Measurements from ENCODE around the gene PRR33.

PRR33 gene

DNA sequence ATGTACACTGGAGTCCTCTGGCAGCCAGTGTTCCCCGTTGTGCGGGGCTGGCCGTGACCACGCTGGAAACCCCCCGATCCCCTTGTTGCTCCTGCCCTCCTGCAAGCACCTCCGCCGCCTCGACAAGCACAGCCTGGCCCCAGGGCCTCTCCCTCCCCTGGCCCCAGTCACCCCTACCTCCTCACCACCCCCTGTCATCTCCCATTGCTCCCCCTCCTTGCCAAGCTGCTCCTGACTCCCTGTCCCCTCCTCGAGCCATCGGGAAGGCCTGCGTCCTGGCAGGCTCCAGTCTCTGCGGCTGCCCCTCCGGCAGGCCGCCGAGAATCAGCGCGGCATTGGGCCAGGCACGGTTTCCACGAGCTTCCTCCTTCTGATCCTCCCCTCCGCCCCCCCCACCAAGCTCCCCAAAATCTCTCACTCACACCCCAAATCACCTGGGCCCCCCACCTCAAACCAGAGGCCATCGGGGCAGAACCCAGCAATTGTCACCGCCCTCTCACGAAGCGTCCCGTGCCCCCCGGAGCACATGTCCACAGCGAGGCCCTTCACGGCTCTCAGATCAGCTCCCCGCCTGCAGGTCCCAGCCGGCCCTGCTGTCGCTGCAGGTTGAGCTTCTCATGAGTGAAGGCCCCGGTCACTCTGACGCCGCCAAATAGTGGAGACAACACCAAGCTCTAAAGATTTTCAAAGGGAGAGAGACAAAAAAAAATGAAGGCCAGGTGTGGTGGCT is 44.5 kb downstream of the PRR33 start:
- H3K4me1 Mint-ChIP-seq, result peaks cover 78% of the 10 kb centered on the region
- H3K27ac Mint-ChIP-seq, result peak overlapping the region; percentile 77
- no peaks in the 10 kb centered on the region for H3K36me3 Mint-ChIP-seq
- H3K4me3 Mint-ChIP-seq, result no peak overlapping the region
- H3K9me3 Mint-ChIP-seq, result no peaks in the 10 kb centered on the region
- no peaks in the 10 kb centered on the region for H3K27me3 Mint-ChIP-seq

DNA sequence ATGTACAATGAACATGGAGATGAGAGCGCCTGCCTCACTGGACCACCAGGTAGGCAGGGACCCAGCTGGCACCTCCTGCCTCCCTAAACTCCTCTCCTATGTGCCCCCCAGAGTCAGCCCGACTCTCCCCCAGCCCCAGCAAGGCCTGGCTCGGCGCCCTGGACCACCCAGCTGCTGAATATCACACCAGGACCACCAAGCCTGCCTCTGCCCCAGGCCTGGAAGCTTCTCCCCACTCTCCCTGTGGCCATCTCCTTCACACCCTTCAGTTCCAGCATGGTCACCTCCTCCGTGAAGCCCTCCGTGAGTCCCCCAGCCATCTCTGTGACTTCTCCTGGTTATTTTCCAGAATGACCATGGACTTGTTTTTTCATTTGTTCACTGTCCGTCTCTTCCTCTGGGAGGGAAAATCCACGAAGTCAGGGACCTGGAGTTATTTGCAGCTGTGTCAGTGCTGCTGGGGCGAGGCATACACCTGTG is 45.2 kb downstream of the PRR33 start:
- Mint-ChIP-seq H3K4me3 (peak overlapping the region; percentile 51), H3K4me1 (peaks cover 74% of the 10 kb centered on the region)

DNA sequence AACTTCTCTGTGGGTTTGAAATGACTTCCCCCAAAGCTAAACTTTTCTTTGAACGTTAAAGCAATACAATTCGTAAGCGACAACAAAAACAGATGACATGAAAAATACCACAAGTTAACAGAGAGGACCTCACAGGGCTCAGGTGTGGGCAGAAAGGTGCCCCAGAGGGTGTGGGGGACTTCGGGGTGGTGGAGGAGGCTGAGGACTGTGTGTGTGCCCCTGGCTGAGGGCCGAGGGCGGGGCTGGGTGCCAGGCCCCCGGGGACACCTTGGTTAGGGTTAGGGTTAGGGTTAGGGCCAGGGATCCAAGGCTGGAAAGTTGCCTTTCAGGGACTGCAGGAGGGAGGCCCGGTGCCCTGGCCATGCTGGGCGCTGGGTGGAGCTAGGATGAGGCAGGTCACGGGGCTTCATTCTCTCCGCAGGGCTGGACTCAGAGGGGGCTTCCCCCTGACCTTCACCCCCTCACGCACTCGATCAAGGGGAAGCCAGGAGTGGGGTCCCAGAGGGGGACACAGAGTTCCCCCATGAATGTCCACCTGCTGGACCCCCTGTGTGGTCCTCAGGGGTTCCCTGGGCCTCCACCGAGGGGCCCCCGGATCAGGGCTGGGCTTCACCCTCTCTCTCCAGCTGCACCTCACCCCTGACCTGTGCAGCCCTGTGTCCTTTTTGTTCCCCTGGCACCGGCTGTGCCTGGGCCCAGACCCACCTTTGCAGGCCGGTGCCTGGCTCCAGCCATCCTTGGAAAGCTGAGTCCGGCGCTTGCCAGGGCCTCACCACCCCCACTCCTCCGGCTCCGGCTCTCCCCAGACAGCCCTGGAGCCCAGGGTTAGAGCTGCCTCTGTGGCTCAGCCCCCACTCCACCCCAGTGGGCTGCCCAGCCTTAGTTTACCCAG is 45.9 kb downstream of the PRR33 start:
- Mint-ChIP-seq H3K36me3 (no peaks in the 10 kb centered on the region), H3K4me3 (peak overlapping the region; percentile 75), H3K27ac (peak overlapping the region; percentile 84), H3K9me3 (no peaks in the 10 kb centered on the region), H3K27me3 (no peaks in the 10 kb centered on the region), H3K4me1 (peaks cover 67% of the 10 kb centered on the region)

More for the DNA sequence above, 45.2 kb downstream of the PRR33 start:
- Mint-ChIP-seq H3K27me3 (no peaks in the 10 kb centered on the region), H3K27ac (peak overlapping the region; percentile 55), H3K9me3 (no peaks in the 10 kb centered on the region), H3K36me3 (no peaks in the 10 kb centered on the region)

DNA sequence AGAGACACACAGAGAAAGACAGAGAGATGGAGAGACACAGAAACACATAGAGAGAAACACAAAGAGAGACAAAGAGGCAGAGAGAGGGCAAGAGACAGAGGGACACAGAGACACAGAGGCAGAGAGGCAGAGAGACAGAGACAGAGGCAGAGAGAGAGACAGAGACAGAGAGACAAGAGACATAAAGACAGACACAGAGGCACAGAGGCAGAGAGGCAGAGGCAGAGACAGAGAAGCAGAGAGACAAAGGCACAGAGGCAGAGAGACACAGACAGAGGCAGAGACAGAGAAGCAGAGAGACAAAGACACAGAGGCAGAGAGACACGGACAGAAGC is 46.6 kb downstream of the PRR33 start:
- Mint-ChIP-seq H3K4me1 (peaks cover 59% of the 10 kb centered on the region), H3K4me3 (peak overlapping the region; percentile 75), H3K9me3 (no peaks in the 10 kb centered on the region), H3K27ac (peak overlapping the region; percentile 84), H3K36me3 (no peaks in the 10 kb centered on the region), H3K27me3 (no peaks in the 10 kb centered on the region)

DNA sequence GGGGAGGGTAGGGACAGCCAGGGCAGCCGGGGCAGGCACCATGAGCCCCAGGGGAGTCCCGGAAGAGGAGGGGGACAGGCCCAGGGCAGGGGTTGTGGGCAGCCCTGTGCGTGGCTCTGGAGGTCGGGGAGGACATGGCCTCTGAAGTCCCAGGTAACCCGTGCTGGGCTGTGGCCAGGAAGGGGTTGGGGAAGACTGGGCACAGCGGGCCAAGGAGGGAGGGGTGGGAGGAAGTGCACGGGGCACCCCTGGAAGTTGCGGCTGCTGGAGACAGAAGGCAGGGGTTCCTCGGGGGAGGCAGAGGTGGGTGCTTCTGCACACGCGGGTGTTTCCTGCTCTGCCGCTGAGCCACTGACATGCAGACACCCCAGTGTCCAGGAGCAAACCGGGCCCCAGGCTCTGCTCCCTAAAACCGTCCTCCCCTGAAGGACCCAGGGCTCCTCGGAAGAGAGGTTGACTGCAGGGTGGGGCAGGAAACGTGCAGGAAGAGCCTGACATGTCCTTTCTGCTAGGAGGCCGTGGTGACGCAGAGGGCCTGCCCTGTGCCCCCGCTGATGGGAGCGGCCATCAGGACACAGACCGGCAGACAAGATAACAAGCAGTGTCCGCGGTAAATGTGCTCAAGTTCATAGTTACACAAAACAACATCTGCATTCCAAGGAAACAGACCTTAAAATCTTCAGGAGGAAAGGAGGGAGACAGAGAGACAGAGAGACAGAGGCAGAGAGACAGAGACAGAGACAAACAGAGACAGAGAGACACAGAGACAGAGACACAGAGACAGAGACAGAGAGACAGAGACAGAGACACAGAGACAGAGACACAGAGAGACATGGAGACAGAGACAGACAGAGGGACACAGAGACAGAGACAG is 47.2 kb downstream of the PRR33 start:
- Mint-ChIP-seq H3K4me3 (peak overlapping the region; percentile 75), H3K36me3 (no peaks in the 10 kb centered on the region), H3K9me3 (no peaks in the 10 kb centered on the region), H3K27ac (peak overlapping the region; percentile 84), H3K4me1 (peaks cover 56% of the 10 kb centered on the region), H3K27me3 (no peaks in the 10 kb centered on the region)

DNA sequence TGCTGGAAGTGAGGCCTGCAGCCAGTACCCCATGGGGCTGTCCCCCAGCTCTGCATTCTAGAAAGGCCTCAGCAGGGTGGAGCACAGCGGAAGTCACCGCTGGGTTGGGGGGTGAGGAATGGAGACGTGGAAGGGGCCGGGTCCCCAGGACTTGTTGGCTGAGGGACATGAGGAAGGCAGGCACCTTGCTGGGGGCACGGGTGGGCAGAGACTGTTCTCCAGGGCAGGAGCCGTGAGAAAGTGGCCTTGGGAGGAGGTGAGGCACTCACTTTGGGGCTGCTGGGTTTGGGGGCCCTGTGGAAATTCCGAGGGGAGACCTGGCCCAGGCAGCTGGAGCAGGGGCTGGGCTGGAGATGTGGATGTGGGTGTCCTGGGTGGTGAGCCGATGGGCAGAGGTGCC is 47.9 kb downstream of the PRR33 start:
- H3K4me3 Mint-ChIP-seq, result peak overlapping the region; percentile 71
- H3K4me1 Mint-ChIP-seq, result peaks cover 50% of the 10 kb centered on the region
- no peaks in the 10 kb centered on the region for H3K9me3 Mint-ChIP-seq
- no peak overlapping the region for H3K27ac Mint-ChIP-seq
- no peaks in the 10 kb centered on the region for H3K27me3 Mint-ChIP-seq
- no peaks in the 10 kb centered on the region for H3K36me3 Mint-ChIP-seq

DNA sequence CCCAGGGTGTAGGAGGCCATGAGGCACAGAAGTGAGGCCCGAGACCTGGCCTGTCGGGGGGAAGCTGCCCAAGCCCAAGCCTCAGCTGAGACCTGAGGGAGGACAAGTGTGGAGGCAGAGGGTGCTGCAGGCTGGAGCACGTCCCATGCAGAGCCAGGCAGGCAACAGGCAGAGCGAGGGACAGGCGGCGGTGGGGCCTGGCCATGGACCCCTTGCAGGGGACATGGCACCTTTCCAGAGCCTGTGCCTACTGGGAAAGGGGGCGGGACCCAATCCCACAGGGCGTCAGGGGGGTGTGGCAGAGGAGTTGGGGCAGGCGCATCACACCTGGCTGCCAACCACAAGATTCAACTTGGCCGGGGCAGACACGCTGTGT is 48.6 kb downstream of the PRR33 start:
- Mint-ChIP-seq H3K9me3 (no peaks in the 10 kb centered on the region), H3K4me3 (peak overlapping the region; percentile 19), H3K36me3 (no peaks in the 10 kb centered on the region), H3K4me1 (peaks cover 43% of the 10 kb centered on the region), H3K27me3 (no peaks in the 10 kb centered on the region), H3K27ac (peak overlapping the region; percentile 84)

DNA sequence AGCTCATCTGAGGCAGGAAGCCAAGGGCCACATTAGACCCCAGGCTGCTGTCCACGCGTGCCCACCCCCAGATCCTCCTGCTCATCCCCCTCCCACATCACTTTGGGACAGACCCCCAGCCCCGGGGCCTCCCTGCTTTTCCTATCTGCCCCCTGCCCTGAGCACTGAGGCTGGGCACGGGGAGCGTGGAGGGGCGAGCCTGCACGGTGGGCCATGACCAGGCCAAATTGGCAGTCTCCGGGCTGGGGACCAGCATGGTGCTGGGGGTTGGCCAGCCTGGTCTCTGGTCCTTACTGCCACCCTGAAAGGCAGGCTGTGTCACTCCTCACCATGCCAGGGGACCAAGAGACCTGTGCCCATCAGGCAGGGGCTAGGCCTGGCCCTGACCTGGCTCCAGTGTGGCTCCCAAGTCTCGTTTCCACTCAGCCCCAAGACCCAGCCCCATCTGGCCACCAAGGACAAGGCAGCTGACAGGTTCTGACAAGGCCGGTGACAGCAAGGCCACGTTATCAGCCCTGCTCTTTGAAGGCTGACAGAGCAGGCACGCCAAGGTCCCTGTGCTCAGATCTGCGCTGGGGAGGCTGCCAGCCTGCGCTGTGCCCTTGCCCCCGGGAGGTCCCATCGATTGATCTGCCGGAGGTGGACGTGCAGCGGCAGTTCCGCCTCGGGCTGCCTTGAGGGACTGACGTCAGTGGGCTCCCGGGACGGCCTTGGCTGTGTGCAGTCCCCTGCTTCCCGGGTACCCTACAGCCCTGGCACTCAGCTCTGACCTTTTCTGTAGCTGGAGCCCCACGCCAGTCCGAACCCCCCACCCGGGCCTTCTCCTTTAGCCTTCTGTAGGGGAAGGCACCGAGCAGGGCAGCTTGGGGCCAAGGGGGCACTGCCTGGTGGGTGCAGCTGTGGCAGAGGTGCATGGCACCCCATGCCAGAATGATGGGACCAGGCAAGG is 49.3 kb downstream of the PRR33 start:
- Mint-ChIP-seq H3K4me3 (no peak overlapping the region), H3K9me3 (no peaks in the 10 kb centered on the region), H3K4me1 (peaks cover 39% of the 10 kb centered on the region), H3K27ac (peak overlapping the region; percentile 84), H3K36me3 (no peaks in the 10 kb centered on the region), H3K27me3 (no peaks in the 10 kb centered on the region)

DNA sequence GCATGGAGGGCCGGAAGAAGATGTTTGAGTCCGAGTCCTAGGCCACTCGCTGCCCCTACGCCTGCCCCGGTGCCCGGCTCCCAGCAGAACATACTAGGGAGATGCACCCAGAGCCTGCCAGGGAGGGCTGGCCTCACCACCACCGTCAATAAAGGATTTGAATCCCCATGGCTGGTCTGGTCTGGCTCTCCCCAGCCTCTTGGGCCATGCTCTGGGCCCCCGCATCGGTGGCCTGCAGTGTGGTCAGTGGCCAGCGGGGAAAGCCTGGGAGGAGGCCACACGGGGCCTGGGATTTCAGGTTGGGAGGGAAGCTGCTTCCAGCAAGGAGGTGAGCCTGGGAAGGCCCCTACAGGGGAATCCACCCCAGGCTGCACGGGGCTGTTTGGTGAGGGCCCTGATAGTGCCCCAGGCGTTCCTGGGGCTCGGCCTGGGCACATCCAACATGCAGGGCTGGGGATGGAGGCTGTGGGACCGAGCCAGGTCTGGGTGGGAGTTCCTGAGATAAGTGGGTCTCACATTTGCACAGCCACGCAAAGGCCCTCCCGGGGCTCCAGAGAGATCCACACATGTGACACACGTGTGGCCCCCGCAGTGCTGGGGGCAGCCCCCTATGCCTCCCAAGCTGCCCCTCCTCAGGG is 50.1 kb downstream of the PRR33 start:
- H3K4me1 Mint-ChIP-seq, result peaks cover 35% of the 10 kb centered on the region
- H3K9me3 Mint-ChIP-seq, result no peaks in the 10 kb centered on the region
- H3K27me3 Mint-ChIP-seq, result no peaks in the 10 kb centered on the region
- no peaks in the 10 kb centered on the region for H3K36me3 Mint-ChIP-seq
- no peak overlapping the region for H3K4me3 Mint-ChIP-seq
- no peak overlapping the region for H3K27ac Mint-ChIP-seq

DNA sequence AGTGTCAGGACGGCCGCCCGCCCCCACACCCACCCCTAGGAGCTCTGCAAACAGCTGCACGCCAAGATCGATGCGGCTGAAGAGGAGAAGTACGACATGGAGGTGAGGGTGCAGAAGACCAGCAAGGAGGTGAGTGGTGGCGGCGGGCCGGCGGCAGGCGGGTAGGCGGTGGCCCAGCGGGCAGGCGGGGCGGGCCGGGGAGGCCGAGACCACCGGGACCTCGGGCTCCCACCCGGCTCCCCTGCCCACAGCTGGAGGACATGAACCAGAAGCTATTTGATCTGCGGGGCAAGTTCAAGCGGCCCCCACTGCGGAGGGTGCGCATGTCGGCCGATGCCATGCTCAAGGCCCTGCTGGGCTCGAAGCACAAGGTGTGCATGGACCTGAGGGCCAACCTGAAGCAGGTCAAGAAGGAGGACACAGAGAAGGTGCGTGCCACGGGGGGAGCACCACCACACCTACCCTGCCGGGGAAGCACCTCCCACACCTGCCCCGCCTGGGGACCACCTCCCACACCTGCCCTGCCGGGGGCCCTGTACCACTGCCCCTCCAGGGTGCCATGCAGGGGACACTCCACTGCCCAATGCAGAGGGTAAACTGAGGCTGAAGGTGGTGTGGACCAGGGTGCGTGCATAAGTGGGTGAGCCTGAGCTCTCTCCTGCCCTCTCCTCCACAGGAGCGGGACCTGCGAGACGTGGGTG is 50.8 kb downstream of the PRR33 start:
- peaks cover 28% of the 10 kb centered on the region for H3K4me1 Mint-ChIP-seq
- H3K27ac Mint-ChIP-seq, result no peak overlapping the region
- no peaks in the 10 kb centered on the region for H3K36me3 Mint-ChIP-seq
- H3K4me3 Mint-ChIP-seq, result no peak overlapping the region
- no peaks in the 10 kb centered on the region for H3K27me3 Mint-ChIP-seq
- no peaks in the 10 kb centered on the region for H3K9me3 Mint-ChIP-seq

DNA sequence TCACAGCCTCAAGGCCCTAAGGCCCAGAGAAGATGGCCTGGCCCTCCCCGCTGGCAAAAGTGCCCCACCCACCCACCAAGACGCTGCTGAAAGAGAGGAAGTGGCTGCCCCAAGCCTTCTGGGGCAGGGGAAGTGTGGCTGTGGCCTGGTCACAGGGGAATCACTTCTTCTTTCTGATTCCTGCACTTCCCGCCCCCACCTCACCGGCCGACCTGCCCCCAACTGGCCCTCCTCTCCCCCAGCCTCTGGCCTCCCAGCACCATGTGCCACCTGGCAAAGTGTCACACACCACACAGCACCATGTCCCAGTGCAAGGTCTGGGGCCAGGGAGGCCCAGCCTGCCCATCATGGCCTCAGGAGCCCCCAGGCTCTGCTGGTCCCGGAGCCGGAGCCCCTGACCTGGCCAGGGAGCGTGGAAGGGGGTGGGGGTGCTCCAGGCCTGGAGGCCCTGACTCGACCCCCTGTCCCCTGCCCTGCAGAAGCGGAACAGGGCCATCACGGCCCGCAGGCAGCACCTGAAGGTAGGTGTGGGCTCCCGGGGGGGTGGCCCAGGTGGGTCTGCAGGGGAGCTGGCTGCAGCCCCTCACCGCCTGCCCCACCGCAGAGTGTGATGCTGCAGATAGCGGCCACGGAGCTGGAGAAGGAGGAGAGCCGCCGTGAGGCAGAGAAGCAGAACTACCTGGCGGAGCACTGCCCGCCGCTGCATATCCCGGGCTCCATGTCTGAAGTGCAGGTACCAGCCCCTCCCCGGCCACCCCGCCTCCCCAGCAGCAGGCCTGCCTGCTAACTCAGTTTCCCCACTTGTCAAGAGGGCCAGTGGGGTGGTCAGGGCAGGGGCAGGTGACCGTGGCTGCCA is 51.5 kb downstream of the PRR33 start:
- Mint-ChIP-seq H3K27me3 (no peaks in the 10 kb centered on the region), H3K4me3 (no peak overlapping the region)

DNA sequence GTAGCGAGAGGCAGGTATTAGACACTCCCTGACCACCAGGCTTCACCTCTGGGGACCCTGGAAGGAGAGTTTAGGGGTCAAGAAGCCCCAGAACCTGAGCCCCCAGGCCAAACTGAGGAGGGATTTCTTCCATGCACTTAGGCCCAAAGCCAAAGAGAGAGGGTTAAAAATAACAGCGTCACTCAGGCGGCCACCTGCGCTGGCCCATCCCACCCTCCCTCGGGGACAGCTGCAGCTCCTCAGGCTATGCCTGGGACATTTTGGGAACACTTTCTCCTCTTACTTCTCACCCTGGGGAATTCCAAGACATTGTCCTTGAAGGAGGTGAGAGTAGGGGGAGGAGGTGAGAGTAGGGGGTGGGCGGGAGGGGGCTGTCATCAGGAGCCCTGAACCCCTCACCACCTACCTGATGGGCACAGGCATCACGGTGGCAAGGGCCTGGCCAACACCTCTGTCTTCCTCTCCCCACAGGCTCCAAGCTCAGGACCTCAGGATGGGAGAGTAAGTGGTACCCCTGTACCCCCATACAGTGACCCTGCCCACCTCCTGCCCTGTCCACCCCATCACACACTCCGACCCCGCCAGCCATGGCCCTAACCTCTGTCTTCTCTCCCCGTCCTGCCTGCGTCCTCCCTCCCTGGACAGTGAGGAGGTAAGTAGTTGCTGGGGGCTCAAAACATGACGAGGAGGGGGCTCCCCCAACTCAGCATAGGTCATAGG is 52.3 kb downstream of the PRR33 start:
- Mint-ChIP-seq H3K4me1 (peaks cover 14% of the 10 kb centered on the region), H3K27ac (no peak overlapping the region), H3K9me3 (no peaks in the 10 kb centered on the region), H3K36me3 (no peaks in the 10 kb centered on the region), H3K4me3 (no peak overlapping the region), H3K27me3 (no peaks in the 10 kb centered on the region)

More for the DNA sequence above, 51.5 kb downstream of the PRR33 start:
- Mint-ChIP-seq H3K4me1 (peaks cover 22% of the 10 kb centered on the region), H3K36me3 (no peaks in the 10 kb centered on the region), H3K27ac (no peak overlapping the region), H3K9me3 (no peaks in the 10 kb centered on the region)
